DND-41 (cell line): Measurements from ENCODE around the gene IP6K3.

Experiments
- ATAC-seq: fragments of 200-7000 bp; cut with Tn5 transposase; 3 replicates; pipeline ENCODE4 v1.9.1; 2021; ENCODE audit warnings: low read depth; ENCODE audit not compliant: insufficient read depth
- DNase-seq: peaks from one replicate; pipeline ENCODE4 v3.0.0-alpha.2; 2020
- H2AFZ ChIP-seq: 2 replicates; pipeline ENCODE4 v1.6.0; 2012; ENCODE audit warnings: low read depth, low read length
- H3K27ac ChIP-seq: 2 replicates; pipeline ENCODE4 v1.5.1; 2012; ENCODE audit warnings: low read length, inconsistent platforms
- H3K27me3 ChIP-seq: fragments of 200-600 bp; sonication (generic); 2 replicates; pipeline ENCODE4 v1.6.0; 2012; ENCODE audit warnings: low read length, mild to moderate bottlenecking, inconsistent platforms; ENCODE audit not compliant: insufficient read depth, poor library complexity
- H3K36me3 ChIP-seq: 2 replicates; pipeline ENCODE4 v1.5.1; 2012; ENCODE audit warnings: low read length, inconsistent platforms; ENCODE audit not compliant: insufficient read depth
- H3K4me1 ChIP-seq: 2 replicates; pipeline ENCODE4 v1.5.1; 2012; ENCODE audit warnings: mild to moderate bottlenecking, low read length; ENCODE audit not compliant: insufficient read depth
- H3K4me2 ChIP-seq: 2 replicates; pipeline ENCODE4 v1.6.0; 2012; ENCODE audit warnings: mild to moderate bottlenecking, moderate library complexity, low read length, inconsistent platforms; ENCODE audit not compliant: insufficient read depth
- H3K4me3 ChIP-seq, 2 experiments: fragments of 200-600 bp in 1 of 2; shearing (Covaris generic) in 1 of 2; 2 replicates each; pipeline ENCODE4 v1.5.1; 2012 to 2016; ENCODE audit warnings: inconsistent platforms in 2 of 2, low read length in 2 of 2, mild to moderate bottlenecking in 2 of 2, low read depth in 1 of 2, moderate library complexity in 1 of 2
- H3K79me2 ChIP-seq: 2 replicates; pipeline ENCODE4 v1.6.0; 2012; ENCODE audit warnings: low read length, inconsistent platforms; ENCODE audit not compliant: insufficient read depth
- H3K9ac ChIP-seq: 2 replicates; pipeline ENCODE4 v1.6.0; 2012; ENCODE audit warnings: low read depth, mild to moderate bottlenecking, inconsistent platforms, low read length, moderate library complexity
- H3K9me3 ChIP-seq: 2 replicates; pipeline ENCODE4 v1.5.1; 2012; ENCODE audit warnings: low read length, moderate library complexity, mild to moderate bottlenecking, inconsistent platforms; ENCODE audit not compliant: insufficient read depth, severe bottlenecking
- H4K20me1 ChIP-seq: 2 replicates; pipeline ENCODE4 v1.6.0; 2012; ENCODE audit warnings: low read length; ENCODE audit not compliant: insufficient read depth
- CTCF ChIP-seq: IDR thresholded peaks from 2 replicates; pipeline ENCODE4 v1.5.1; 2012; ENCODE audit warnings: borderline replicate concordance, low read length, moderate library complexity, mild to moderate bottlenecking; ENCODE audit not compliant: poor library complexity, severe bottlenecking; ENCODE audit errors: extremely low read depth
- EZH2 ChIP-seq: IDR thresholded peaks from 3 replicates; pipeline ENCODE4 v1.6.1; 2012; ENCODE audit warnings: borderline replicate concordance, low read depth, mild to moderate bottlenecking, moderate library complexity, low read length, inconsistent platforms; ENCODE audit not compliant: severe bottlenecking

Gene IP6K3

GRCh38 chr6:33725891-33726673 is 20.6 kb downstream of the IP6K3 start:
- no peaks in the 10 kb centered on the region for H3K36me3 ChIP-seq
- no peak overlapping the region for H3K9ac ChIP-seq
- H3K27ac ChIP-seq = no peak overlapping the region
- DNase-seq = no peak
- no peak overlapping the region for H2AFZ ChIP-seq
- no peaks in the 10 kb centered on the region for H3K4me1 ChIP-seq
- H3K27me3 ChIP-seq = peaks cover 42% of the 10 kb centered on the region
- no peaks in the 10 kb centered on the region for H3K9me3 ChIP-seq
- no peak for TF ChIP-seq EZH2
- TF ChIP-seq CTCF = no peak
- no peak overlapping the region for H3K4me2 ChIP-seq
- no peak for ATAC-seq
- no peaks in the 10 kb centered on the region for H3K79me2 ChIP-seq
- peaks cover 5% of the 10 kb centered on the region; the same call in 1 of the 2 replicates for H4K20me1 ChIP-seq
- no peak overlapping the region for H3K4me3 ChIP-seq

- H3K79me2 ChIP-seq = no peaks in the 10 kb centered on the region
- H3K4me1 ChIP-seq = no peaks in the 10 kb centered on the region
Measured at GRCh38 chr6:33725222-33725621, 21.5 kb downstream of the IP6K3 start.

GRCh38 chr6:33724102-33725023 is 22.3 kb downstream of the IP6K3 start:
- Histone ChIP-seq H3K4me3 (no peak overlapping the region), H4K20me1 (peaks cover 5% of the 10 kb centered on the region; the same call in 1 of the 2 replicates), H3K27ac (no peak overlapping the region), H3K4me2 (no peak overlapping the region), H3K9me3 (no peaks in the 10 kb centered on the region), H3K79me2 (no peaks in the 10 kb centered on the region), H3K36me3 (no peaks in the 10 kb centered on the region), H3K27me3 (peaks cover 42% of the 10 kb centered on the region), H2AFZ (no peak overlapping the region), H3K4me1 (no peaks in the 10 kb centered on the region), H3K9ac (no peak overlapping the region)
- DNase-seq (no peak), ATAC-seq (no peak; the same call in 2 of the 3 replicates)
- TF ChIP-seq CTCF (no peak), EZH2 (no peak)

More at GRCh38 chr6:33725222-33725621, 21.5 kb downstream of the IP6K3 start:
- H3K4me2 ChIP-seq = no peak overlapping the region
- peaks cover 42% of the 10 kb centered on the region for H3K27me3 ChIP-seq
- TF ChIP-seq CTCF (no peak), EZH2 (no peak)
- no peak overlapping the region for H3K4me3 ChIP-seq
- no peak overlapping the region for H3K27ac ChIP-seq
- no peak overlapping the region for H2AFZ ChIP-seq
- no peak overlapping the region for H3K9ac ChIP-seq
- no peak for ATAC-seq
- H3K36me3 ChIP-seq = no peaks in the 10 kb centered on the region
- no peak for DNase-seq
- H4K20me1 ChIP-seq = peaks cover 5% of the 10 kb centered on the region; the same call in 1 of the 2 replicates
- H3K9me3 ChIP-seq = no peaks in the 10 kb centered on the region
